ENCODE results near the gene TH.

The TH gene

DNA sequence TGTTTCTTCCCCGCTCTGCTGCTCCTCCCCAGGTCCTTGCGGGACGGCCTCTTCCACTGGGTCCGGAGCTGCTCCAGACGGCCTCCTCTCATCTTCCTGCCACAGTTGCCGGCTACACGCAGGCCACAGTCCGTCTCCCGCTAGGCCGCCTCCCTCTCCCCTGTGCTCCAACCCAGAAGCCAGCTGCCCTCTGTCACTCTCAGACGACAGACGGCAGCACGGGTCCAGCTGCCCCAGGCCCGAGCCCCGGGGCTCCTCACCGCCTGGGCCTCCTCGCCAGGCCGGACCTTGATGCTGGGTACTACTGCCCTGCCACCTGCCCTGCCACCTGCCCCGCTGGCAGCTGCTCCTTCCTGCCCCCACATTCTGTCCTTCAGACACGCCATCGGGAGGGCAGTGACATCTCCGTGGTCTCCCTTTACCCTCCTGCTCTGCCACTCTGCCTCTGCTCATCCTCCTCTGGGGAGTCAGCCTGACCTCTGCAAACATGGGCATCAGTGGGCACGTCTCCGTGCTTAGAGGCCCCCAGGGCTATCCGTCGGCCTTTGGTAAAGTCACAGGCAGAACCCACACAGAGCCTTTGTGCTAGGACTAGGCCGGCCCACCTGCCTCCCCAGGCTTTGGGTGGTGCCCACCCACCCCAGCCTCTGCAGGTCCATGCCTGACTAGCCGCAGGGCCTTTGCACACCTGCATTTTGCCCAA lies 43.1 kb upstream of the TH start:
- no peak for TF ChIP-seq EZH2phosphoT487 (IDR thresholded peaks at IDR 0.05; ENCODE audit: borderline replicate concordance, low read length)
- TF ChIP-seq, protein P1, sequence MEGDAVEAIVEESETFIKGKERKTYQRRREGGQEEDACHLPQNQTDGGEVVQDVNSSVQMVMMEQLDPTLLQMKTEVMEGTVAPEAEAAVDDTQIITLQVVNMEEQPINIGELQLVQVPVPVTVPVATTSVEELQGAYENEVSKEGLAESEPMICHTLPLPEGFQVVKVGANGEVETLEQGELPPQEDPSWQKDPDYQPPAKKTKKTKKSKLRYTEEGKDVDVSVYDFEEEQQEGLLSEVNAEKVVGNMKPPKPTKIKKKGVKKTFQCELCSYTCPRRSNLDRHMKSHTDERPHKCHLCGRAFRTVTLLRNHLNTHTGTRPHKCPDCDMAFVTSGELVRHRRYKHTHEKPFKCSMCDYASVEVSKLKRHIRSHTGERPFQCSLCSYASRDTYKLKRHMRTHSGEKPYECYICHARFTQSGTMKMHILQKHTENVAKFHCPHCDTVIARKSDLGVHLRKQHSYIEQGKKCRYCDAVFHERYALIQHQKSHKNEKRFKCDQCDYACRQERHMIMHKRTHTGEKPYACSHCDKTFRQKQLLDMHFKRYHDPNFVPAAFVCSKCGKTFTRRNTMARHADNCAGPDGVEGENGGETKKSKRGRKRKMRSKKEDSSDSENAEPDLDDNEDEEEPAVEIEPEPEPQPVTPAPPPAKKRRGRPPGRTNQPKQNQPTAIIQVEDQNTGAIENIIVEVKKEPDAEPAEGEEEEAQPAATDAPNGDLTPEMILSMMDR (IDR thresholded peaks at IDR 0.05; ENCODE audit: low read depth, low read length, poor library complexity, severe bottlenecking) = no peak
- no peaks in the 10 kb centered on the region for H3K4me1 ChIP-seq (ENCODE audit: control insufficient read depth, low read length)
- H3K4me3 ChIP-seq (ENCODE audit: low read length) = no peak overlapping the region
- no peaks in the 10 kb centered on the region for H3K27me3 ChIP-seq (ENCODE audit: control insufficient read depth, low read length)
- no peak overlapping the region for H3K4me2 ChIP-seq (ENCODE audit: low read length)
- no peaks in the 10 kb centered on the region for H3K36me3 ChIP-seq (ENCODE audit: control insufficient read depth, low read length)
- H4K20me1 ChIP-seq (ENCODE audit: control insufficient read depth, insufficient read depth, low read depth, low read length) = no peaks in the 10 kb centered on the region
- H3K27ac ChIP-seq (ENCODE audit: low read depth, low read length) = no peak overlapping the region
- no peaks in the 10 kb centered on the region for H3K79me2 ChIP-seq (ENCODE audit: control insufficient read depth, low read length)
- H3F3A ChIP-seq (ENCODE audit: control insufficient read depth, insufficient read depth) = no peaks in the 10 kb centered on the region
- H3K9me2 ChIP-seq (replicated peaks; ENCODE audit: control insufficient read depth, low read length) = no peaks in the 10 kb centered on the region
- no peaks in the 10 kb centered on the region for H3K9me3 ChIP-seq (ENCODE audit: control insufficient read depth, insufficient read depth, low read length)

DNA sequence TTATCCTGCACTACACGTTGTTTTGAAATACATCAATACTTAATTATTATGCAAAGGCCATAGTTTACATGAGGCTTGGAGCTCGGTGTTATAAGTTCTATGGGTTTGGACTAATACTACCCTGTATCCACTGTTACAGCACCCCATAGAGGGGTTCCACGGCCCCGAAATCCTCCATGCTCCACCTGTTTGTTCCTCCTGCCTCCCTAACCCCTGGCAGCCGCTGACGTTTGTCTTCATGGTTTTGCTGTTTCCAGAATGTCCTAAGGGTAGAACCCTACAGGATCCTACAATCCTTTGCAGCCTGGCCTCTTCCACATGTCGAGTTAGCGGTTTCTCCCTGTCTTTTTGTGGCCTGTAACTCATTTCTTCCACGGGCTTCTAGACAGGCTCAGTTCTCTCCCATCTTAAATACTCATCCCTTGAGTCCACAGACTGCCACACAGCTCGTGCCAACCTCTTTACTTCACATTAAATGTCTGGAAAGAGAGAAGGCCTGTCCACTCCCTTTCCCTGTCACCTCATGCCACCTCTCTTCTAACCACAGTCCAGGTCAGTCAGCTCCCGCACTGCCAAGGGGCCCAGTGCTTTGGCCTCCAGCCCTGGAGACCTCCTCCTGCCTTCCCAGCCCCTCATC lies 42.4 kb upstream of the TH start:
- Histone ChIP-seq H3K27ac (ENCODE audit: low read depth, low read length) (no peak overlapping the region), H3K4me1 (ENCODE audit: control insufficient read depth, low read length) (no peaks in the 10 kb centered on the region), H4K20me1 (ENCODE audit: control insufficient read depth, insufficient read depth, low read depth, low read length) (no peaks in the 10 kb centered on the region), H3K4me2 (ENCODE audit: low read length) (no peak overlapping the region), H3K9me3 (ENCODE audit: control insufficient read depth, insufficient read depth, low read length) (no peaks in the 10 kb centered on the region), H3F3A (ENCODE audit: control insufficient read depth, insufficient read depth) (no peaks in the 10 kb centered on the region), H3K79me2 (ENCODE audit: control insufficient read depth, low read length) (no peaks in the 10 kb centered on the region), H3K27me3 (ENCODE audit: control insufficient read depth, low read length) (no peaks in the 10 kb centered on the region), H3K4me3 (ENCODE audit: low read length) (no peak overlapping the region), H3K9me2 (replicated peaks; ENCODE audit: control insufficient read depth, low read length) (no peaks in the 10 kb centered on the region), H3K36me3 (ENCODE audit: control insufficient read depth, low read length) (no peaks in the 10 kb centered on the region)
- no peak for TF ChIP-seq EZH2phosphoT487 (IDR thresholded peaks at IDR 0.05; ENCODE audit: borderline replicate concordance, low read length)
- TF ChIP-seq, protein P1 (IDR thresholded peaks at IDR 0.05; ENCODE audit: low read depth, low read length, poor library complexity, severe bottlenecking) = no peak

DNA sequence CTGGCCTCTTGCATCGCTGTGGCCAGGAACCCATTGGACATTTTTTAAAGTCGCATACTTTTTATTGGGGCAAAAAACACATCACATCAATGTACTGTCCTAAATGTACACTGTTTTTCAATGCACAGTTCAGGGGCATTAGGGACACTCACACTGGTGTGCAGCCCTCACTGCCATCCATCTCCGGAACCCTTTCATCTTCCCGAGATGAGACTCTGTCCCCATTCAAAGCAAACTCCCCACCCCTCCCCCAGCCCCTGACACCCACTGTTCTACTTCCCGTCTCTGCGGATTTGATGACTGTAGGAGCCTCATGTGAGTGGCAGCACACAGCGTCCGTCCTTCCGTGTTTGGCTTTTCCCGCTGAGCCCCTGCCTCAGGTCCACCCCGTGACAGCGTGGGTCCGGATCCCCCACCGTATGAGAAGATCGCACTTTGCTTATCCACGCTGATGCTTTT lies 41.8 kb upstream of the TH start:
- no peaks in the 10 kb centered on the region for H3K9me3 ChIP-seq (ENCODE audit: control insufficient read depth, insufficient read depth, low read length)
- H3K27ac ChIP-seq (ENCODE audit: low read depth, low read length) = no peak overlapping the region
- no peak for TF ChIP-seq EZH2phosphoT487 (IDR thresholded peaks at IDR 0.05; ENCODE audit: borderline replicate concordance, low read length)
- TF ChIP-seq, protein P1 (IDR thresholded peaks at IDR 0.05; ENCODE audit: low read depth, low read length, poor library complexity, severe bottlenecking) = no peak
- no peaks in the 10 kb centered on the region for H3K9me2 ChIP-seq (replicated peaks; ENCODE audit: control insufficient read depth, low read length)
- H3K27me3 ChIP-seq (ENCODE audit: control insufficient read depth, low read length) = no peaks in the 10 kb centered on the region
- no peaks in the 10 kb centered on the region for H3K36me3 ChIP-seq (ENCODE audit: control insufficient read depth, low read length)
- H3K4me3 ChIP-seq (ENCODE audit: low read length) = no peak overlapping the region
- no peaks in the 10 kb centered on the region for H3K79me2 ChIP-seq (ENCODE audit: control insufficient read depth, low read length)
- no peaks in the 10 kb centered on the region for H3F3A ChIP-seq (ENCODE audit: control insufficient read depth, insufficient read depth)
- no peak overlapping the region for H3K4me2 ChIP-seq (ENCODE audit: low read length)
- H3K4me1 ChIP-seq (ENCODE audit: control insufficient read depth, low read length) = no peaks in the 10 kb centered on the region
- no peaks in the 10 kb centered on the region for H4K20me1 ChIP-seq (ENCODE audit: control insufficient read depth, insufficient read depth, low read depth, low read length)

Measured in DOHH2 (cell line).